GM19025 (cell line): Measurements from ENCODE around the gene DLK2.
"Not testable (repeated sequence)": the region's sequence is repeated elsewhere in the genome, so short reads cannot be mapped to it uniquely, and the experiment has no call there.

Experiments
- ATAC-seq: cut with Tn5 transposase; IDR thresholded peaks from one replicate; pipeline ENCODE4 v1.9.1; 2021; ENCODE audit warnings: mild to moderate bottlenecking, low read depth, moderate library complexity; ENCODE audit not compliant: unreplicated experiment

Gene DLK2

GRCh38 chr6:43488667-43489276 is 33.4 kb upstream of the DLK2 start:
- no peak for ATAC-seq

DNA sequence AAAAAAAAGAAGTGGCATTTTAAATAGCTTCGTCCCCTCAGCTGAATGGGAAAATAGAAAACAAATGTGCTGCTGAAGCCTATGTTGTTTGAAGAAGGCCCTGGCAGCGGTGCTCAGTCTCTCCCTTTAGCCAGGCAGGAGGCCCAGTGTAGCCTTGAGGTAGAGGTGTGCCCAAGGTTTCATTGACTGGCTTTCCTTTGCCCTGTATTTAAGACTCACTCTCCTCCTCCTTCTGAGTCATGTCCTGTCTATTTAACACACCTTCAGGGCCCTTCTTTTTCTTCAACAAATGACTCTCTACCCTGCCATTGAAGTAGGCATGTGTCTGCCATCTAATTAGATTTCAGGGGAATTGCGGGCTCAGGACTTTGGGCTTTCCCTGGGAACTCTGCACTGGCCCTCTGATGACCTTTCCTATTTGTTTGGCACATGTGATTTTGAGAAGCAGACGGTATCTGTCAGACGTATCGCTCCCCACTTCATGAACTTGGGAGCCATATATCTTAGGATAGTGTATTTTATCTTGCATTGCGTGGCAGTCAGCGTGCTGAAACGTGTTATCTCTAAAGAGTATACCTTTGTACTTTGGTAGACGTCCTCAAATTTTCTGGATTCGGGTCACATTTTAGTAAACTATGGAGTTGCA is 26.4 kb upstream of the DLK2 start:
- ATAC-seq = no peak

DNA sequence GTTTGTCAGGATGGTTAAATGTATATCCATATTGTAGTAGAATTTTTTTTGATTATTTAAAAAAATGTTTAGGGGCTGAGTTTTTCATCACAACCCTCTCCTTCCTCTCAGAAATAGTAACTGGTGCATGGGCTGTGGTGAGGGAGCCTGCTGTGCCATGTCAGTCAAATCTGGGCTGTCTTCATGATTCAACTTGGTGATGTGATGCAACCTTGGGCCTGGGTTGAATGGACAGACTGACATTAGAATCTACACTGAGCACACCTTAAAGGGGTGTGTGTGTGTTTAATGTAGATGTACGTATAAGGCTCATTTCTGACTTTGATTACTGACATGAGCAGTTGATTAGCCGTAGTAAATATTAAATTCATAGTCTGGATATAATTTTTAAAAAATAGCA is 25.7 kb upstream of the DLK2 start:
- no peak for ATAC-seq

GRCh38 chr6:43478008-43478372 is 22.6 kb upstream of the DLK2 start:
- no peak for ATAC-seq

- peak; percentile 96 for ATAC-seq
Measured at GRCh38 chr6:43477235-43478007, 22.1 kb upstream of the DLK2 start, which contains the start of gene TJAP1. Gene TJAP1 (plus strand): TSS chr6:43477570. CDS start chr6:43499002, 21,432 bp downstream.

DNA sequence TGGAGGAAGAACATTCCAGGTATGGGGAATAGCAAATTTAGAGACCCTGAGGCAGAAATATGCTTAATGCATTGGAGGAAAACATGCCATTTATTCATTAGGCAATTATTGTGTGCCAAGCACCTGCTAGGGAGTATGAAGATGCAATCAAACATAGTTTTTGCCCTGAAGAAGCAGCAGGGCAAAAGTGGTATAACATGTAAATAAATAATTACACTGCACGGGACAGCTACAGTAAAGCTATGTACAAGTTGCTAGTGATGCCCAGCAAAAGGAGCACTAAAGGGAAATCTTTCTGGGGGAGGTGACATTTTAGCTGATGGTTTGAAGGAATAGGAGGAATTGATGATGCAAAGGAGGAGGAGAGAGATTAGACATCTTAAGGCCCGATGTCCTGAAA is 21.4 kb upstream of the DLK2 start:
- no peak for ATAC-seq

DNA sequence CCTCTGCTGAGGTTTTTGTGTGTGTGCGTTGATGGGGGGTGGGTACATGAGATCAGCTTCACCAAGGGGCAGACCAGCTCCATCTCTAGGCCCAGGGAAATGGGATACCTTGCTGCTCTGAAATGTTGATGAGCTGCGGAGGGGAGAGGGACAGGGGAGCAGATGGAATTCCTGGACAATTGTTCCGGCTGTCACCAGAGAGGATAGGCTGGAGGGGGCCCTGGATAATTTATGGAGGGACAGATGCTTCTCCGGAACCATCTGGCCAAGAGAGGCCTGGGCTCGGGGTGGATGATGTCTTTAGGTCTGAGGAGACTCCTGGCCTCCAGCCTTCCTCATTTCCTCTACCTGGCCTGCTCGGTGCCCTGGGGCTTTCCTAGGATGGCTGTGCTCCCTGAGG is 20.2 kb upstream of the DLK2 start:
- ATAC-seq = no peak

- ATAC-seq = no peak
Measured at GRCh38 chr6:43472515-43472914, 17.2 kb upstream of the DLK2 start.

DNA sequence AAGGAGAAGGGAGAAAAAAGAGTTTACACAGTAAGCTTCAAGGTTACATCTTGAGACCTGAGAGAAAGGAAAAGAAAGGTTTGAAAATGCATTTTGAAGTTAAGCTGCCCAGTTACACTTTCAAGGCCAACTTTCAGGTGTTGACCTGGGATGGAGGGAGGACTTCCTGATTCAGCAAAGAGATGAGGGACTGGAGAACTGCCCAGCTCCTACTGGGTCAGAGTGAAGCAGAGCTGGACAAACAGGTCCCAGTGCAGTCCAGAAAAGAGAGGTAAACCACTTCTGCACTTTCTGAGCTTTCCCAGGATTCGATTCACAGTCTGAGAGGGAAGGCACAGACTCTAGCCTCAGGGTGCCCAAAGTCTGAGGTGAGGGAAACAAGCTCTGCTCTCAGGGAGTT is 16.1 kb upstream of the DLK2 start:
- no peak for ATAC-seq

DNA sequence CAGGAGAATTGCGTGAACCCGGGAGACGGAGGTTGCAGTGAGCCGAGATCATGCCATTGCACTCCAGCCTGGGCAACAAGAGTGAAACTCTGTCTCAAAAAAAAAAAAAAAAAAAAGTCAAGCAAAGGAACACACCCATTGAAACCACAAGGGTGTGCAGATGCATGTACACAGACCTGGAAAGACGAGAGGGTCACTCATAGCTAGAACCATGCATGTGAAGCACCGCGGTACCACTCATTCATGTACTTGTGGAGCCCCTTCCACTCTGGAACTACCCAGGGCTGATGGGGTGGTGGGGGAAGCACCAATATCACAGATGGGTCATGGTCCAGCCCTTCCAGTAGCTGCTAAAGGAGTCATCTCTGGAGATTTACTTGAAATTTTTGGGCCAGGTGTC is 14.6 kb upstream of the DLK2 start:
- ATAC-seq = no peak

GRCh38 chr6:43468748-43469681 is 13.7 kb upstream of the DLK2 start:
- ATAC-seq = no peak

GRCh38 chr6:43468240-43468639 is 12.9 kb upstream of the DLK2 start:
- ATAC-seq = no peak

- ATAC-seq = no peak
Measured at GRCh38 chr6:43467752-43468151, 12.4 kb upstream of the DLK2 start.

- ATAC-seq = not testable (repeated sequence)
Measured at GRCh38 chr6:43467265-43467664, 11.9 kb upstream of the DLK2 start.

DNA sequence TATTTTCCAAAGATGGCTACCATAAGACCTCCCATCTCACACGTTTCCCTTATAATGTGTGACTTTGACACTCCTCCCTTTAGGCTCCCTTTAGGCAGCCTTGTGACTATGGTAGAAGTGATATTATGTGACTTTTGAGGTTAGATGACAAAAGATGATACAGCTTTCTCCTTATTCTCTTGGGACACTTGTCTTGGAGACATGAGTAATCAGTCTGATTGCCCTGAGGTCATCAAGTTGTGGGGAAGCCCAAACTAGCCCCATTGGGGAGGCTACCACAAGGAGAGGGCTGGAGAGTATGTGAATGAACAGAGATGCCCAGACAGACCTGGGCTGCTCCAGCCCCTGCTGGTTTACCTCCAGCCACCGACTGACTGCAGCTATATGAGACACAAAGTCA is 10.6 kb upstream of the DLK2 start:
- ATAC-seq = no peak

DNA sequence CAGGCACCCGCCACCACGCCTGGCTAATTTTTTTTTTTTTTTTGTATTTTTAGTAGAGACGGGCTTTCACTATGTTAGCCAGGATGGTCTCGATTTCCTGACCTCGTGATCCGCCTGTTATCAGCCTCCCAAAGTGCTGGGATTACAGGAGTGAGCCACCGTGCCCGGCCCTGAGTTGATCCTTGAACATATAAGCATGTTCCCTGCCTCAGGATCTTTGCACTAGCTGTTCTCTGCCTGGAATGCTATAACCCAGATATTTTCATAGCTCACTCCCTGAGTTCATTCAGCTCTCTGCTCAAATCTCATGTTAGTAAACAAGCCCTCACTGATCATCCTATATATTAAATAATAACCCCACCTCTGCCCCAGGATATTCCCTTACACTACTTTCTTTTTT is 9.0 kb upstream of the DLK2 start:
- no peak for ATAC-seq

DNA sequence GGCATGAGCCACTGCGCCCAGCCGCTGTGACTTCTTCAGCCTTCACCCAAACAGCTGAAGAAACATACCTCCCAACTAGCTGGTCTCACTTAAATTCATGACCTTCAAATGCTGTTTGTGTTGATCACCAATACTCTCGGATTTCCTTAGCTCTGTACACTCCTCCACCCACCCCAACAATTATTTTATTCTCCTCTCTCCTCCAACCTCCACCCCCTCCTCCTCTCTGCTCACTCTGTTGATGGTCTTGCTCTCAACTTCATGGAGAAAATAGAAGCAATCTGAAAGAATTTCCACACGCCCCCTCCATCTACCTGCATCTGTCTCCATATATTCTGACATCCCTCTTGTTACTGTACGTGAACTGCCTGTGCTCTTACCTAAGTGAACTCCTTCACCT is 6.6 kb upstream of the DLK2 start:
- no peak for ATAC-seq

DNA sequence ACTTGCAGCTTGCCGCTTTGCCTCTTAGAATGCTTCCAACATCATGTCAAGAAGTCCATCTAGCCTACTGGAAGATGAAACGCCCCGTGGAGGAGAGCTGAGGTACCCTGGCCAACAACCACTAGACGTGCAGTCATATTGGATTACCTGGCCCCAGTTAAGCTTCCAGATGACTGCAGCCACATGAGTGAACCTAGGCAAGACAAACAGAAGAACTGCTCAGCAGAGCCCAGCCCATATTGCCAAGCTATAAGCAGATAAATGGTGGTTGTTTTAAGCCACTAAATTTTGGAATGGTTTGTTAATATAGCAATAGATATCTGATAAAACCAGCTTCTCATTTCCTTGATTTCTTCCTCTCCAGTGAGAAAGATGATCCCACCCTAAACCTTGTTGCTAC is 4.7 kb upstream of the DLK2 start:
- ATAC-seq = no peak

GRCh38 chr6:43459535-43459934 is 4.2 kb upstream of the DLK2 start:
- ATAC-seq = no peak

DNA sequence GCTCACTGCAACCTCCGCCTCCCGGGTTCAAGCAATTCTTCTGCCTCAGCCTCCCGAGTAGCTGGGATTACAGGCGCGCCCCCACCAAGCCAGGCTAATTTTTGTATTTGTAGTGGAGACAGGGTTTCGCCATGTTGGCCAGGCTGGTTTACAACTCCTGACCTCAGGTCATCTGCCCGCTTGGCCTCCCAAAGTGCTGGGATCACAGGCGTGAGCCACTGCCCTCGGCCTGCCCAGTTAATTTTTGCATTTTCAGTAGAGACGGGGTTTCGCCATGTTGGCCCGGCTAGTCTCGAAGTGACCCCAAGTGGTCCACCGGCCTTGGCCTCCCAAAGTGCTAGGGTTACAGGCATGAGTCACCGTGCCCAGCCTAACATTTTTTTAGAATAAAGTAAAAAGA is 2.8 kb upstream of the DLK2 start:
- ATAC-seq = not testable (repeated sequence)

DNA sequence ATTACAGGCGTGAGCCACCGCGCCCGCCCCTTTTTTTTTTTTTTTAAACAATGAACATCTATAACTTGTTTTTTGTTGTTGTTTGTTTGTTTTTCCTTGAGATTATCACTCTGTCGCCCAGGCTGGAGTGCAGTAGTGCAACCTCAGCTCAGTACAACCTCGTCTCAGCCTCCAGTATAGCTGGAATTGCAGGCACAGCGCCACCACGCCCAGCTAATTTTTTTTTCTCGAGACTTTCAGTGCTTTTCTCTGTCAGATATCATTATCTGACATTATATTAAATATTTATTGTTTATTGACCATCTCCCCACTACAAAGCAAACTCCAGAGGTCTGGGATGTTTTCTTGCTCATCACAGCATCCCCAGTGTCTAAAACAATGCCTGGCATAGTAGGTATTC is 2.3 kb upstream of the DLK2 start:
- no peak for ATAC-seq
